Measurements from ENCODE around the gene NPRL2.

DNA sequence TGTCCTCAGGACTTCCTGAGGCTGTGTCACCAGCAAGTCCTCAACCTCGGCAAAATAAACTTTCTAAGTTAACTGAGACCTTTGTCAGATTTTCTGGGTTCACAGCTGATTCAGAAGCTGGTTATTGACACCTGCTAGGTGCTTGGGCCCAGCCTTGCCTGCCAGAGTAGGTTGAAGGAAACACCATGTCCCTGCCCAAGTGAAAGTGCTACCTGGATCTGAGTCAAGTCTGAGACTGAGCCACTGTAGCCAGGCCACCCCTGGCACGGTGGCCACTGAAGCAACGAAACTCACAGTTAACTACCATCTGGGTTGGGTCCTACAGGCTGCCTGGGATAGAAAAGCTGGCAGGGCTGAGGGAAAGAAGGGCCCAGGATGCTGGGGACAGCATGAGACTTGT is 36.2 kb downstream of the NPRL2 start:
- TF ChIP-seq, protein P1, sequence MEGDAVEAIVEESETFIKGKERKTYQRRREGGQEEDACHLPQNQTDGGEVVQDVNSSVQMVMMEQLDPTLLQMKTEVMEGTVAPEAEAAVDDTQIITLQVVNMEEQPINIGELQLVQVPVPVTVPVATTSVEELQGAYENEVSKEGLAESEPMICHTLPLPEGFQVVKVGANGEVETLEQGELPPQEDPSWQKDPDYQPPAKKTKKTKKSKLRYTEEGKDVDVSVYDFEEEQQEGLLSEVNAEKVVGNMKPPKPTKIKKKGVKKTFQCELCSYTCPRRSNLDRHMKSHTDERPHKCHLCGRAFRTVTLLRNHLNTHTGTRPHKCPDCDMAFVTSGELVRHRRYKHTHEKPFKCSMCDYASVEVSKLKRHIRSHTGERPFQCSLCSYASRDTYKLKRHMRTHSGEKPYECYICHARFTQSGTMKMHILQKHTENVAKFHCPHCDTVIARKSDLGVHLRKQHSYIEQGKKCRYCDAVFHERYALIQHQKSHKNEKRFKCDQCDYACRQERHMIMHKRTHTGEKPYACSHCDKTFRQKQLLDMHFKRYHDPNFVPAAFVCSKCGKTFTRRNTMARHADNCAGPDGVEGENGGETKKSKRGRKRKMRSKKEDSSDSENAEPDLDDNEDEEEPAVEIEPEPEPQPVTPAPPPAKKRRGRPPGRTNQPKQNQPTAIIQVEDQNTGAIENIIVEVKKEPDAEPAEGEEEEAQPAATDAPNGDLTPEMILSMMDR (IDR thresholded peaks at IDR 0.05), result no peak
- TF ChIP-seq POLR2A (IDR thresholded peaks at IDR 0.05), result no peak
